Measurements from ENCODE around the gene PRKAG2.

PRKAG2 gene

DNA sequence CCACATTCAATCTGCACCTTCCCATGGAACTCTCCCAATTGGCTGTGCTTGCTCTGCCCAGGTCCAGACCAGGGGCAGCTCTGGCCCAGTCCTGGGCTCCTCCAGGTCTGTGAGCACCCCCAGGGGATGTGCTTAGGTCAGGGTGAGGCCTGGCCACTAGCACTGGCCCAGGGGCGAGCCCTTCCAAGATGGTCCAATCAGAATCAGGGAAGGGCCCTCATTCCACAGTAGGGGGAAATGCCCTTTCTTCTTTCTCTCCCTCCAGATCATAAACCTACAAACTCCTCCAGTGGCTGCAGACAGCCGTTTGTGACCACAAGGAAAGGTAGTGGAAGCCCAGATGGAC is 157.0 kb downstream of the PRKAG2 start:
- H3K27ac ChIP-seq: peak overlapping the region in 1 of 2 donors; percentile 17
- H3K4me3 ChIP-seq: no peak overlapping the region
- TF ChIP-seq, protein P1, sequence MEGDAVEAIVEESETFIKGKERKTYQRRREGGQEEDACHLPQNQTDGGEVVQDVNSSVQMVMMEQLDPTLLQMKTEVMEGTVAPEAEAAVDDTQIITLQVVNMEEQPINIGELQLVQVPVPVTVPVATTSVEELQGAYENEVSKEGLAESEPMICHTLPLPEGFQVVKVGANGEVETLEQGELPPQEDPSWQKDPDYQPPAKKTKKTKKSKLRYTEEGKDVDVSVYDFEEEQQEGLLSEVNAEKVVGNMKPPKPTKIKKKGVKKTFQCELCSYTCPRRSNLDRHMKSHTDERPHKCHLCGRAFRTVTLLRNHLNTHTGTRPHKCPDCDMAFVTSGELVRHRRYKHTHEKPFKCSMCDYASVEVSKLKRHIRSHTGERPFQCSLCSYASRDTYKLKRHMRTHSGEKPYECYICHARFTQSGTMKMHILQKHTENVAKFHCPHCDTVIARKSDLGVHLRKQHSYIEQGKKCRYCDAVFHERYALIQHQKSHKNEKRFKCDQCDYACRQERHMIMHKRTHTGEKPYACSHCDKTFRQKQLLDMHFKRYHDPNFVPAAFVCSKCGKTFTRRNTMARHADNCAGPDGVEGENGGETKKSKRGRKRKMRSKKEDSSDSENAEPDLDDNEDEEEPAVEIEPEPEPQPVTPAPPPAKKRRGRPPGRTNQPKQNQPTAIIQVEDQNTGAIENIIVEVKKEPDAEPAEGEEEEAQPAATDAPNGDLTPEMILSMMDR (IDR thresholded peaks at IDR 0.05): no peak
- no peak for DNase-seq (ENCODE audit: low spot score)

DNA sequence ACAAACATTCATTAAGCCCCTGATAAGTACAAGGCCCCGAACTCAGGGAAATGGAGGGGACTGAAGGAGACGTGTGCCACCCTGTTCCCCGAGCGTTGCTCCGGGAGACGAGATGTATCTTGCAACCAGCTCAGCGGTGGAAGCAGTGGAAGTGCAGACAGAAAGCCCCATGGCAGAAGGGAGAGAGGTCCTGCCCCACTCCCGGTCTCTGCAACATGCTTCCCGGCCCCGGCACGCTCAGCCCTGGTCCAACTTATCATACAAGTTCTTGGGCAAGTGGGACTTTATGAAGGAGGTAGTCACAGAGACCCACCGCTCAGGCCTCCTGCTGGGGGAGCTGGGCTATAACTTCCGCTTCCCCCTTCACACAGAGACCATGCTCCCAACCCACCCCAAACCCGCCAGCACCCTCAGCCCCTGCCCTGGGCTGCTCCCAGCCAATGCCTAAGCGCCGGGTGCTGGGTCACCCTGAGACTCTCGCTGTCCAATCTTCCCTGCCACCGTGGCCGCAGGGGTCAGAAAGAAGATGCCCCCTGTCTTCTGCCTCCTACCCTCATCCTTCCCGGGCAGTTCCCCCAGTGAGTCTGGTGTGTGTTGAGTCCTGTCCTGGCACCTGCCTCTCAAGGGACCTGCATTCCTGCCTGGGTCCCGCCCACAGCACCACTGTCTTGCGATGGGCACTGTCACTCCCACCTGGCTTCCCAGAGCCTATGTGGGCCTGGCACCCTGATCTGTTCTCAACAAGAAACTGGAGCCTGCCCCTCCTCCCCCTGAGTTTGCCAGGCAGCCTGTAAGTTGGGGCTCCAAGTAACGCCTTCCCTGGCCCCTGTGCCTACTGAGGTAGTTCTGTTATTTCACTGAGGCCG is 157.7 kb downstream of the PRKAG2 start:
- no peak for DNase-seq (ENCODE audit: low spot score)
- Histone ChIP-seq H3K4me3 (no peak overlapping the region), H3K27ac (peak overlapping the region in 1 of 2 donors; percentile 17)
- TF ChIP-seq, protein P1 (IDR thresholded peaks at IDR 0.05): no peak

DNA sequence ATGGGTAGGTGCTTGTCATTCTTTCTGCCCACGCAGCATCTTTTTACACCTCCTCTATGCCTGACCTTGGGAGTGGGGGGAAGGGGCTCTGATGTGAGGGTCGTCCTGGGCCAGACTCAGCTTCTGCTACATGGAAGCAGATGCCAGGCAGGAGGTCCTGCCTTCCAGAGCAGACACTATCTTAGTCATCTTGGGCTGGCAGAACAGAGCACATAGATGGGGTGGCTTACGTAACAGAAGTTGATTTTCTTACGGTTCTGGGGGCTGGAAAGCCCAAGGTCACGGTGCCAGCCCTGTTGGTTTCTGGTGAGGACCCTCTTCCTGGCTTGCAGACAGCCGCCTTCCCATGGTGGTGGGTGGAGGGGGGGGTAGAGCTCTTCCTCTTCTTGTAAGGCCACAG is 159.0 kb downstream of the PRKAG2 start:
- TF ChIP-seq, protein P1 (IDR thresholded peaks at IDR 0.05): no peak
- no peak overlapping the region for H3K4me3 ChIP-seq
- no peak for DNase-seq (ENCODE audit: low spot score)
- H3K27ac ChIP-seq: no peak overlapping the region

DNA sequence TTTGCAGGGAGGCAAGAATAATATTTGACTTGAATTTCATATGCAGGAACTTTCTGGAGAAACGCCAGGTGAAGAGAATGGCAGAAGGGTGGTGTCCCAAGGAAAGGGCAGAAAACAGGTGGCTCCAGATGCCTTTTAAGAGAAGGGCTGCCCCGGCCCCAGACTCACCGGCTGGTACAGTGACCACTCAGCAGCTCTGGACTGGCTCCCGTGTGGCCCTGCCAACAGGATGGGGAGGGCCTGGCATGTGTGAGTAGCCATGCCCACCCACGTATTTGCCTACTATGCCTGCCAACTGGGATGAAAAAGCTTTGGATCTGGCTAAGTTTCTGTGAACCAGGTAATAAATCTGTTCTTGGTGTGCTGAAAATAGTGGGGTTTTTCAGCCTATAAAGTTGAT is 159.5 kb downstream of the PRKAG2 start:
- TF ChIP-seq, protein P1 (IDR thresholded peaks at IDR 0.05): no peak
- Histone ChIP-seq H3K27ac (no peak overlapping the region), H3K4me3 (no peak overlapping the region)
- DNase-seq (ENCODE audit: low spot score): no peak

DNA sequence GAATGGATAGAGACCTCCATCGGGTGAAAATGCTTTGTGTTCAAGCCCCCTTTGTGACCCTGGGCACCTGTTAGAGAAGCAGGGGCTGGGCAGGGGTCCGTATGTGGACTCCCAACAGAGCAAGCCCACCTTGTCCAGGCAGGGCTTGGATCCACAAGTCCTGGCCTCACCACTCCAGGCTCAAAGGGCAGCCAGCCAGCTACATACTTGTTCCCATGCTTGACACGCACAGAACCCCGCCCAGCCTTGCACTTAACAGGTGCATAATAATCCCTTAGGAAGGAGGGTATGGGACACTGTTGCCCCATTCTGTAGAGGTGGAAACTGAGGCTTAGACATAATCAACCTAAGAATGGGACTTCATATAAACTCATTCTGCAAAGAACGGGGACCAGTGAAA is 160.6 kb downstream of the PRKAG2 start:
- H3K4me3 ChIP-seq: no peak overlapping the region
- H3K27ac ChIP-seq: no peak overlapping the region
- no peak for DNase-seq (ENCODE audit: low spot score)
- TF ChIP-seq, protein P1 (IDR thresholded peaks at IDR 0.05): no peak

DNA sequence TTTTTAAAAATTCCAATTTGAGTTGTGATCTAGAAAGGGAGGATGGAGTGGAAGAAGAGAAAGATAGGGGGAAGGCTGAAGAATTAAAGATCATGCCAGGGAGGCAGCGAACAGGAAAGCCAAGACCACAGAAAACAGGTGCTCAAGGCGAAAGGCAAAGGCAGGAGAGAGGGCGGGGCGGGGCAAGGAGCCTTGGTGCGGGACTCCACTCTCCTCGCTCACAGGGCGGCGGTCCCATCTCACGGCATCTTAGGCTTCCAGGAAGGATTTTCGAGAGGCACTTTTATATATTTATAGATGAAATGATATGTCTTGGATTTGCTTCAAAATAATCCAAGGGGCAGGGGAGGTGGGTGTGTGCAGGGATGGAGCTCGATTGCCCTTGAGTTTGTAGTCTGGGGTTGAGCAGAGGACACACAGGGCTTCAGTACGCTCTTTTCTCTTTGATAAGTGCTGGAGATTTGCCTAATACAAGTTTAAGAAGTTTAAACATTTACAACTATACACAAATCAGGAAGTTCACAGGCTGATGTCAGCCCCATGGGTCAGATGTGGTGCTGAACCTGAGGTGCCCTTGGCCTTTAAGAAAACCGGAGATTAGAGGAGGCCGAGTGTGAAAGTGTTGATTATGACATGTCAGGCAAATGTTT is 161.1 kb downstream of the PRKAG2 start:
- H3K27ac ChIP-seq: no peak overlapping the region
- no peak for DNase-seq (ENCODE audit: low spot score)
- no peak overlapping the region for H3K4me3 ChIP-seq
- TF ChIP-seq, protein P1 (IDR thresholded peaks at IDR 0.05): no peak

DNA sequence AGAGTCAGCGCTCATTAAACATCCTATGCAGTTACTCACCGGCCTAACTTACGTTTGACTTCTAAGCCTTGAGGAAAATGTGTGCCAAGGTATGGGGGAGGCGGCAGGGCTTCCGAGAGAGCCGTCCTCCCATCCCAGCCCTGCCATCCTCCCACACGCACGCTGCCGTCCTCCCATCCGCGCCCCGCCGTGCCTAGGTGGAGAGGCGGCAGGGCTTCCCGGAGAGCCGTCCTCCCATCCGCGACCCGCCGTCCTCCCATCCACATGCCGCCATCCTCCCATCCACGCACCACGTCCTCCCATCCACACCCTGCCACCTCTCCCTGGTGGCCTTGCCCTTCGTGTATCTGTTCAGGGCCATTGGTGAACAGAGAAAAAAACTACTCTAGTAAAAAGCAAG is 162.7 kb downstream of the PRKAG2 start:
- TF ChIP-seq, protein P1 (IDR thresholded peaks at IDR 0.05): no peak
- no peak overlapping the region for H3K27ac ChIP-seq
- no peak for DNase-seq (ENCODE audit: low spot score)
- H3K4me3 ChIP-seq: no peak overlapping the region

All from coronary artery (tissue), 2 donors.